Epithelial cell of esophagus (primary cell): ENCODE results near the gene IFT57.

Experiments
- DNase-seq: peaks from one replicate; pipeline ENCODE4 v3.0.0; 2010; ENCODE audit warnings: low read depth
- H3K4me3 ChIP-seq: 2 replicates; pipeline ENCODE4 v1.5.1; 2011; ENCODE audit warnings: mild to moderate bottlenecking, low read length, control low read depth
- TF ChIP-seq, protein P1 (sequence below): IDR thresholded peaks from 2 replicates; pipeline ENCODE4 v1.5.1; 2011; ENCODE audit warnings: low read depth, mild to moderate bottlenecking, low read length, control low read depth, inconsistent platforms; ENCODE audit not compliant: insufficient read depth; ENCODE audit errors: missing control alignments

Gene IFT57

DNA sequence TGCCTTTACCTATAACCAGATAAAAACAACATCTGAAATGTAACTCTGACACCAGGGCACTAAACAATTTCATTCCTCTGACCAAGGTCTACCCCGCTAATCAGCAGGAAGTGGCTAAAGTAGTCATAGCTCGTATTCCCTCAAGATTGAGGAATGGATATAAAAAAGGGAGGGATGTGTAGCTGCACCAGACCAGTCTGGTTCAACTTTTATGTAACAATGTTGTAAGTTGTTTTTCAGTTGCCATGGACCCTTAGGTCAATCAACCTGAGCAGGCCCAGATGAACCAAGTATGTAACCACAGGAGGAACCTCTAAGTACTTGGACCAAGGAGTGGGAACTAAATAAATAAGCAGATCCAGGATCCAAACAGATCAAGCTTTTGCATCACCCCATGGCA is 28.4 kb upstream of the IFT57 start:
- TF ChIP-seq, protein P1, sequence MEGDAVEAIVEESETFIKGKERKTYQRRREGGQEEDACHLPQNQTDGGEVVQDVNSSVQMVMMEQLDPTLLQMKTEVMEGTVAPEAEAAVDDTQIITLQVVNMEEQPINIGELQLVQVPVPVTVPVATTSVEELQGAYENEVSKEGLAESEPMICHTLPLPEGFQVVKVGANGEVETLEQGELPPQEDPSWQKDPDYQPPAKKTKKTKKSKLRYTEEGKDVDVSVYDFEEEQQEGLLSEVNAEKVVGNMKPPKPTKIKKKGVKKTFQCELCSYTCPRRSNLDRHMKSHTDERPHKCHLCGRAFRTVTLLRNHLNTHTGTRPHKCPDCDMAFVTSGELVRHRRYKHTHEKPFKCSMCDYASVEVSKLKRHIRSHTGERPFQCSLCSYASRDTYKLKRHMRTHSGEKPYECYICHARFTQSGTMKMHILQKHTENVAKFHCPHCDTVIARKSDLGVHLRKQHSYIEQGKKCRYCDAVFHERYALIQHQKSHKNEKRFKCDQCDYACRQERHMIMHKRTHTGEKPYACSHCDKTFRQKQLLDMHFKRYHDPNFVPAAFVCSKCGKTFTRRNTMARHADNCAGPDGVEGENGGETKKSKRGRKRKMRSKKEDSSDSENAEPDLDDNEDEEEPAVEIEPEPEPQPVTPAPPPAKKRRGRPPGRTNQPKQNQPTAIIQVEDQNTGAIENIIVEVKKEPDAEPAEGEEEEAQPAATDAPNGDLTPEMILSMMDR = no peak
- H3K4me3 ChIP-seq = no peak overlapping the region
- DNase-seq = no peak

DNA sequence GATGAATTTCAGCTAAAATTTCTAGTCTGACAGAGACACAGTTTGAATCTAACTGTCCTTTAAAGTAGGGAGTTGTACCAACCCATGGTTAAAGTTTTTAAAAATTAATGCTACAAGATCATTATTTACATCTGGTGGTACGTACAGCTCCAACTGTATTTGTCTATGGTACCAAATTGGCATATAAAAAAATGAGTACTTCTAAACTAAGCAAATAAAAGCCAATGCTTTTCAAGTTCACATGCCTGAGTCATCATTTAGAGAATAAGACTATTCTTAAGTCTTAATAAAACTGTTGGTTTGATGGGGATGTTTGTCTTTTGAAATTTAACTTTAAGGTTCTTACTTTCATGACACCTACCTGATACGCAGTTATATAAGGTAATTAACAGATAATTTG is 21.0 kb upstream of the IFT57 start:
- TF ChIP-seq, protein P1 = no peak
- no peak overlapping the region for H3K4me3 ChIP-seq
- no peak for DNase-seq

DNA sequence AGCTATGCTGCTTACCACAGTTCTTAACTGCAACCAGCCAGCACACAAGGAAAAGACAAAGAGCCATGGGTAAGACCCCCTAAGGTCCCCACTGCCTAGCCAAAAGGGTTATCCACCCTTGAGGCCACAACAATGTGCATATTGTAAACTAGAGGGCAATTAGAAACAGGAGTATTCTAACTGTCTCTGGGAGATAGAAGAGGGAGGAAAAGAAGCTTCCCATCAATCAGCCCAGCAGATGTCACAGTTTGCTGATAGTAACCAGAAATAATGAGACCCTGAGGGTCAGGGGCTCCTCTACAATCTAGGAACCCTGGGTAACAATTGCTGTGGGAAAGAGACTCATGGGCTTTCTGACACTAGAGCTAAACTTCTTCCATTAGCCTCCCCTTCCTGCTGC is 20.6 kb upstream of the IFT57 start:
- TF ChIP-seq, protein P1 = no peak
- DNase-seq = no peak
- H3K4me3 ChIP-seq = no peak overlapping the region

DNA sequence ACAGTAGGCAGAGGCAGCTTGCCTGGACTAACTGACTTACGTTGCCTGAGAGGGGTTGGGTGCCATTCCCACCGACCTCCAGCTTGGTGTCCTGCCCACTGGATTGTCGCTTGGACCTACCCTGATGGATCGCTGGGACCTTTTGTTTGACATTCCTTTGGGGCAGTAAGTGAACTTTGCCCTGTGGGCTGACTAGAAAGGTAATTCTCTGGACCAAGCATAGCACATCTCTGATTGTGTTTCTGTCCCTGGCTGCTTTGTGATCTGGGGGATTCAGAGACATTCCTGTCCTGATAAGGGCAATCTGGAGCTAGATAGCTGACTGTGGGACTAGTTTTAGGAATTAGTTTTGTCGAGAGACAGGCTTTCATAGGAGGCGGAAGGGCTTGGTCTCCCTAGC is 19.5 kb upstream of the IFT57 start:
- TF ChIP-seq, protein P1 = no peak
- DNase-seq = no peak
- no peak overlapping the region for H3K4me3 ChIP-seq

DNA sequence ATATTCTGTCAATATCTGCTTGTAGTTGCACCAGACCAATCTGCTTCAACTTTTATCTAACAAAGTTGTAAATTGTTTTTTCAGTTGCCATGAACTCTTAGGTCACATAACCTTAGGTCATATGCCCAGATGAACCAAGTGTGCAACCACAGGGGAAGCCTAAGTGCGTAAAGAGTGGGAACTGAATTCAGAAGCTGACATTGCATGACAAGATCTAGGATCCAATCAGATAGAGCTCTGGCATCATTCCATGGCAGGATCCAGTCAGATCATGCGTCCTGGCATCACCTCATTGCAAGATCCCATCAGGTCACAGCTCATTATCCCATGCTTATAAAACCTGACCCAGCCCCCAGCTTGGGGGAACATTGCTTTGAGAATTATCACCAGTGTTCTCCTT is 18.9 kb upstream of the IFT57 start:
- TF ChIP-seq, protein P1 = no peak
- DNase-seq = no peak
- H3K4me3 ChIP-seq = no peak overlapping the region

DNA sequence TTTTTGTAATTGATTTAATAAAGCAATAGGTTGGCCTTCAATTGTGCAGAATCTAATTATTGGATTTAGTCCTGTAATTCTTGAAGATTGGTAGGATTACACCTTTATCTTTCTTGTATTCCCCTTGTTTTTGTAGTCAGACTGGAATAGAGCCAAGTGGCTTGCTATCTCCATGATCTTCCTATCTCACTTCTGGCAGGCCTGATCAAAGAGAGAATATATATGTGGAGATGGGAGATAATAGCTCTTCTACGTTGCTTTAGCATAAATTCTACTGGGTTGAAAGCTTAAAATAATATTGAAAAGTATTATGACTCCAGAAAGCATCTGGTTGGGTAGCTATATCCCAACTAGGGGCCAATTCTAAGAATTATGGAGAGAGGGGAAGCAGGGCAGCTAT is 16.9 kb upstream of the IFT57 start:
- H3K4me3 ChIP-seq = no peak overlapping the region
- TF ChIP-seq, protein P1 = no peak
- no peak for DNase-seq

DNA sequence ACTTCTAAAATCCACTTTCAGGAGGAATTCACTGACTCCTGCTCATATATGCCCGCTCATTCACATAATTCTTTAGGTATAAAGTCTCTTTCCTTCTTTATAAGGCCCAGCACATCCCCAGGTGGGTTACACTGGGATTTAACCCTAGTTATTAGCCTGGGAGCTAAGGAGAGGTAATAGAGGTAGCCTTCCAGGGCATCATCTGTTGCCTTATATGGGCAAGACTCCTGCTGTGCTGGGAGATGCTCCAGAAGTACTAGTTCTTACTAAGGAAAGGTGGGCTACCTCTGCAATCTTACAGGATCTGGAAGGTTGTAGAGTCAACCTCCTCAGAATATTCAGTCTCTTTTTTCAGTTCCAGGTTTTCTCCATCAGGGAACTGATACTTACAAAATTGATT is 13.1 kb upstream of the IFT57 start:
- H3K4me3 ChIP-seq = no peak overlapping the region
- no peak for DNase-seq
- TF ChIP-seq, protein P1 = no peak
